HCT116 (cell line): Measurements from ENCODE around the gene NFKBIZ. TPM values are rescaled to one million over a fixed set of nuclear protein-coding genes. Genes with fewer than 3 reads are reported as not detected.

Experiments used
- ATAC-seq: fragments of 200-7000 bp; cut with Tn5 transposase; 2 replicates; pipeline ENCODE4 v1.9.1; 2020; ENCODE audit warnings: mild to moderate bottlenecking, moderate library complexity
- BruUV-seq: library from RNA; stranded (reverse); fragments of 400-500 nt; replicated peaks from 2 replicates; lab custom pipeline; 2021; lab: Mats Ljungman, UMichigan
- CTCF ChIA-PET: fragments of 300-600 bp; sonication (Branson Sonifier 250); formaldehyde crosslinking; loops from one replicate; lab custom pipeline; 2021; ENCODE audit warnings: antibody characterized with exemption; lab: Charles Lee
- POLR2A ChIA-PET: fragments of 300-600, 350-600 bp; sonication (Branson Sonifier 250); formaldehyde crosslinking; loops from one replicate; lab custom pipeline; 2021; ENCODE audit warnings: antibody characterized with exemption; lab: Charles Lee
- RAD21 ChIA-PET, 2 experiments: fragments of 300-600 bp; sonication (Branson Sonifier 250); formaldehyde crosslinking; loops; one replicate each; lab custom pipeline; 2023; ENCODE audit warnings: low total read pairs in 2 of 2; ENCODE audit not compliant: uncharacterized antibody in 2 of 2, unreplicated experiment in 2 of 2, low non-redundant PET in 1 of 2; lab: Charles Lee
- DNase-seq: peaks from one replicate; pipeline ENCODE4 v3.0.0-alpha.2; 2010; ENCODE audit warnings: low read depth, low spot score
- H2AFZ ChIP-seq: fragments of 200-600 bp; shearing (Covaris generic), sonication (generic); 2 replicates; pipeline ENCODE4 v1.6.1; 2017; ENCODE audit warnings: low read depth, mixed run types, mixed read lengths, antibody characterized with exemption, low read length; ENCODE audit not compliant: poor library complexity, severe bottlenecking
- H3K27ac ChIP-seq: 2 replicates; pipeline ENCODE4 v1.5.1; 2012; ENCODE audit warnings: low read depth, low read length
- H3K27me3 ChIP-seq: fragments of 200-600 bp; sonication (generic); 2 replicates; pipeline ENCODE4 v1.6.1; 2016; ENCODE audit warnings: mixed run types, low read length, mixed read lengths; ENCODE audit not compliant: insufficient read depth
- H3K36me3 ChIP-seq, 2 experiments: fragments of 200-500 bp in 1 of 2; fragments of 200-600 bp in 1 of 2; sonication (Bioruptor generic) in 1 of 2; sonication (generic) in 1 of 2; 2 replicates each; pipeline versions ENCODE4 v1.5.1 to v1.6.1; 2014 to 2016; ENCODE audit warnings: low read length in 2 of 2, inconsistent platforms in 1 of 2, mixed read lengths in 1 of 2, mixed run types in 1 of 2; ENCODE audit not compliant: insufficient read depth in 2 of 2, control insufficient read depth in 1 of 2
- H3K4me1 ChIP-seq, 2 experiments: fragments of 200-600 bp in 1 of 2; sonication (generic) in 1 of 2; 2 replicates each; pipeline versions ENCODE4 v1.5.1 to v1.6.1; 2012 to 2017; ENCODE audit warnings: low read length in 2 of 2, inconsistent platforms in 1 of 2, mild to moderate bottlenecking in 1 of 2, mixed read lengths in 1 of 2, mixed run types in 1 of 2, moderate library complexity in 1 of 2; ENCODE audit not compliant: insufficient read depth in 2 of 2, control insufficient read depth in 1 of 2
- H3K4me2 ChIP-seq: fragments of 200-600 bp; sonication (generic); 2 replicates; pipeline ENCODE4 v1.6.1; 2017; ENCODE audit warnings: mixed run types, low read length, mixed read lengths
- H3K4me3 ChIP-seq, 2 experiments: fragments of 200-600 bp in 1 of 2; sonication (generic) in 1 of 2; replicated peaks in 1 of 2; 2 replicates each; pipeline ENCODE4 v1.5.1; 2011 to 2016; ENCODE audit warnings: low read length in 2 of 2, control low read depth in 1 of 2, low read depth in 1 of 2, mild to moderate bottlenecking in 1 of 2, mixed read lengths in 1 of 2, mixed run types in 1 of 2
- H3K79me2 ChIP-seq: fragments of 200-600 bp; sonication (generic); 2 replicates; pipeline ENCODE4 v1.6.1; 2017; ENCODE audit warnings: mild to moderate bottlenecking, mixed run types, low read length, moderate library complexity, mixed read lengths; ENCODE audit not compliant: insufficient read depth
- H3K9ac ChIP-seq: fragments of 200-600 bp; sonication (generic); 2 replicates; pipeline ENCODE4 v1.6.1; 2016; ENCODE audit warnings: low read length, mixed read lengths
- H3K9me2 ChIP-seq: fragments of 200-600 bp; sonication (generic), shearing (Covaris generic); 2 replicates; pipeline ENCODE4 v1.6.1; 2017; ENCODE audit warnings: mixed run types, mild to moderate bottlenecking, moderate library complexity; ENCODE audit not compliant: insufficient read depth
- H3K9me3 ChIP-seq, 2 experiments: fragments of 200-500 bp in 1 of 2; fragments of 200-600 bp in 1 of 2; sonication (Bioruptor generic) in 1 of 2; sonication (generic) in 1 of 2; 2 replicates each; pipeline ENCODE4 v1.6.1; 2014 to 2017; ENCODE audit warnings: low read length in 2 of 2, mixed read lengths in 2 of 2, inconsistent platforms in 1 of 2, low read depth in 1 of 2, mild to moderate bottlenecking in 1 of 2, mixed run types in 1 of 2, moderate library complexity in 1 of 2; ENCODE audit not compliant: control insufficient read depth in 1 of 2, insufficient read depth in 1 of 2
- H4K20me1 ChIP-seq: fragments of 200-600 bp; sonication (generic), shearing (Covaris generic); 2 replicates; pipeline ENCODE4 v1.6.1; 2017; ENCODE audit warnings: mixed run types, mild to moderate bottlenecking, moderate library complexity; ENCODE audit not compliant: insufficient read depth
- CEBPB ChIP-seq: IDR thresholded peaks from 2 replicates; pipeline ENCODE4 v1.6.1; 2012; ENCODE audit warnings: low read depth
- CTCF ChIP-seq, 3 experiments: fragments of 200-600 bp in 1 of 3; sonication (generic) in 1 of 3; IDR thresholded peaks in 2 of 3; conservative IDR thresholded peaks in 1 of 3; 2 replicates each; pipeline ENCODE4 v1.5.1; 2012 to 2017; ENCODE audit warnings: low read depth in 2 of 3, low read length in 2 of 3, antibody characterized with exemption in 1 of 3, borderline replicate concordance in 1 of 3, control low read depth in 1 of 3, mild to moderate bottlenecking in 1 of 3, mixed read lengths in 1 of 3, mixed run types in 1 of 3, moderate library complexity in 1 of 3; ENCODE audit not compliant: insufficient read depth in 1 of 3
- EGR1 ChIP-seq: IDR thresholded peaks from 2 replicates; pipeline ENCODE4 v1.6.1; 2012; ENCODE audit warnings: low read depth
- ELF1 ChIP-seq: IDR thresholded peaks from 2 replicates; pipeline ENCODE4 v1.6.1; 2012; ENCODE audit warnings: low read depth, borderline replicate concordance
- EZH2 ChIP-seq: fragments of 200-600 bp; sonication (generic); IDR thresholded peaks from 2 replicates; pipeline ENCODE4 v1.6.1; 2017; ENCODE audit warnings: antibody characterized with exemption, mixed run types
- EZH2phosphoT487 ChIP-seq: fragments of 200-600 bp; IDR thresholded peaks from 2 replicates; pipeline ENCODE4 v1.6.1; 2018; ENCODE audit warnings: antibody characterized with exemption, borderline replicate concordance
- FOSL1 ChIP-seq: IDR thresholded peaks from 2 replicates; pipeline ENCODE4 v1.6.1; 2012; ENCODE audit warnings: low read depth
- JUND ChIP-seq: IDR thresholded peaks from 2 replicates; pipeline ENCODE4 v1.6.1; 2012
- POLR2AphosphoS5 ChIP-seq: IDR thresholded peaks from 2 replicates; pipeline ENCODE4 v1.6.1; 2011; ENCODE audit warnings: mild to moderate bottlenecking, low read depth, low read length, moderate library complexity
- RAD21 ChIP-seq: IDR thresholded peaks from 2 replicates; pipeline ENCODE4 v1.6.1; 2012; ENCODE audit warnings: low read depth, mild to moderate bottlenecking
- SIN3A ChIP-seq: IDR thresholded peaks from 2 replicates; pipeline ENCODE4 v1.6.1; 2012; ENCODE audit warnings: low read depth
- SP1 ChIP-seq: IDR thresholded peaks from 2 replicates; pipeline ENCODE4 v1.6.1; 2012; ENCODE audit warnings: low read depth
- SRF ChIP-seq: IDR thresholded peaks from 2 replicates; pipeline ENCODE4 v1.6.1; 2012; ENCODE audit warnings: low read depth
- TCF7L2 ChIP-seq: IDR thresholded peaks from 2 replicates; pipeline ENCODE4 v1.7.0; 2011; ENCODE audit warnings: borderline replicate concordance, inconsistent platforms; ENCODE audit not compliant: insufficient read depth, insufficient read length; ENCODE audit errors: extremely low read depth
- YY1 ChIP-seq: IDR thresholded peaks from 2 replicates; pipeline ENCODE4 v1.6.1; 2011; ENCODE audit warnings: low read length, low read depth, moderate library complexity, mild to moderate bottlenecking; ENCODE audit not compliant: insufficient replicate concordance; ENCODE audit errors: extremely low read depth
- ZBTB33 ChIP-seq: IDR thresholded peaks from 2 replicates; pipeline ENCODE4 v1.6.1; 2011; ENCODE audit warnings: mild to moderate bottlenecking, low read length, moderate library complexity; ENCODE audit not compliant: insufficient replicate concordance; ENCODE audit errors: extremely low read depth
- ZFX ChIP-seq: fragments of 450-650 bp; IDR thresholded peaks from 2 replicates; pipeline ENCODE4 v1.6.1; 2017
- ZNF274 ChIP-seq: fragments of 200-500 bp; sonication (Bioruptor generic); IDR thresholded peaks from 2 replicates; pipeline ENCODE4 v1.6.1; 2014; ENCODE audit warnings: mild to moderate bottlenecking, low read depth, low read length, inconsistent platforms
- intact Hi-C: fragments of 100-400 bp; cut with micrococcal nuclease; formaldehyde crosslinking; loops from 2 replicates; pipeline ENCODE4 v1.10.0; 2022
- total RNA-seq: library from RNA; stranded (reverse); gene quantifications from one replicate; pipeline ENCODE4 v1.2.1, GENCODE V29; 2021; ENCODE audit not compliant: unreplicated experiment

NFKBIZ gene
- total RNA-seq, 1 experiment from 2014 or later = 12.2 TPM

- Histone ChIP-seq H3K9me2 (no peaks in the 10 kb centered on the region), H3K36me3 (no peaks in the 10 kb centered on the region), H3K9me3 (no peaks in the 10 kb centered on the region), H4K20me1 (no peaks in the 10 kb centered on the region), H3K4me1 (no peaks in the 10 kb centered on the region), H3K9ac (no peak overlapping the region), H3K27ac (no peak overlapping the region), H2AFZ (no peak overlapping the region), H3K4me2 (no peak overlapping the region), H3K4me3 (no peak overlapping the region), H3K79me2 (no peaks in the 10 kb centered on the region), H3K27me3 (no peaks in the 10 kb centered on the region)
- ChIA-PET CTCF (interaction anchor here (3.6 kb wide), 1 partner anchor 421 kb away, joined by 33 read pairs; no protein-coding TSS in a partner anchor), POLR2A (no interaction called here), RAD21 (no interaction called here)
- TF ChIP-seq RAD21 = no peak
- TF ChIP-seq SIN3A = no peak
- no peak for TF ChIP-seq CEBPB
- no peak for TF ChIP-seq ELF1
- no peak for DNase-seq
- intact Hi-C loops = loop anchor here (5.0 kb wide), 1 partner anchor 107 kb away; no protein-coding TSS in a partner anchor
- ATAC-seq = no peak
- no TSS peak for BruUV-seq
Observed at GRCh38 chr3:101803939-101804338, 45.4 kb upstream of the NFKBIZ start.

GRCh38 chr3:101806491-101806890 lies 42.8 kb upstream of the NFKBIZ start:
- CTCF ChIA-PET = interaction anchor here (6.0 to 8.0 kb wide), 2 partner anchors 419 to 423 kb away, joined by 45 to 121 read pairs; no protein-coding TSS in a partner anchor
- ATAC-seq (no peak), DNase-seq (no peak)
- no peak overlapping the region for H3K4me3 ChIP-seq
- H3K36me3 ChIP-seq = no peaks in the 10 kb centered on the region
- H3K79me2 ChIP-seq = no peaks in the 10 kb centered on the region
- no peak overlapping the region for H3K27ac ChIP-seq
- no peak overlapping the region for H3K4me2 ChIP-seq
- RAD21 ChIA-PET = no interaction called here
- H4K20me1 ChIP-seq = no peaks in the 10 kb centered on the region
- POLR2A ChIA-PET = no interaction called here
- H3K9me3 ChIP-seq = no peaks in the 10 kb centered on the region
- H3K9me2 ChIP-seq = no peaks in the 10 kb centered on the region
- intact Hi-C loops = no loop called here
- BruUV-seq = no TSS peak
- H3K27me3 ChIP-seq = no peaks in the 10 kb centered on the region
- no peaks in the 10 kb centered on the region for H3K4me1 ChIP-seq
- no peak overlapping the region for H2AFZ ChIP-seq
- H3K9ac ChIP-seq = no peak overlapping the region
- no peak for TF ChIP-seq EZH2phosphoT487
- TF ChIP-seq SIN3A = no peak
- TF ChIP-seq CTCF (IDR thresholded peaks at IDR 0.05 in 2 of 3, conservative IDR thresholded peaks at IDR 0.05 in 1 of 3; ENCODE audit: borderline replicate concordance in 1 of 3, insufficient read depth in 1 of 3, low read depth in 2 of 3, low read length in 2 of 3) = no peak
- TF ChIP-seq ZNF274 = no peak
- no peak for TF ChIP-seq EGR1
- TF ChIP-seq FOSL1 = no peak
- TF ChIP-seq RAD21 = no peak
- no peak for TF ChIP-seq ZFX
- TF ChIP-seq ZBTB33 = no peak
- no peak for TF ChIP-seq TCF7L2
- TF ChIP-seq YY1 = no peak
- no peak for TF ChIP-seq JUND
- no peak for TF ChIP-seq SRF
- no peak for TF ChIP-seq SP1
- TF ChIP-seq EZH2 = no peak
- TF ChIP-seq POLR2AphosphoS5 = no peak
